Liver (tissue), 9 donors: ENCODE results near the gene C9orf85. TPM values are rescaled to one million over a fixed set of nuclear protein-coding genes. Genes with fewer than 3 reads are reported as not detected.

Source experiments
- DNase-seq: peaks from one replicate; pipeline ENCODE4 v3.0.0-alpha.2; 2017; ENCODE audit warnings: low spot score
- H3K27ac ChIP-seq, 2 donors: one replicate each; pipeline ENCODE4 v1.7.0; 2013; ENCODE audit warnings: inconsistent platforms in 2 of 2, low read length in 2 of 2, control low read depth in 1 of 2, low read depth in 1 of 2, mild to moderate bottlenecking in 1 of 2
- H3K27me3 ChIP-seq, 4 donors: one replicate each; pipeline versions ENCODE4 v1.6.1 to v1.7.0; 2013; ENCODE audit warnings: low read length in 3 of 4, inconsistent platforms in 1 of 4, mild to moderate bottlenecking in 1 of 4, moderate library complexity in 1 of 4; ENCODE audit not compliant: control insufficient read depth in 4 of 4, insufficient read depth in 4 of 4
- H3K36me3 ChIP-seq, 4 donors: one replicate each; pipeline versions ENCODE4 v1.6.1 to v1.7.0; 2013; ENCODE audit warnings: low read length in 3 of 4, mild to moderate bottlenecking in 3 of 4, low read depth in 1 of 4, moderate library complexity in 1 of 4; ENCODE audit not compliant: control insufficient read depth in 4 of 4, insufficient read depth in 3 of 4
- H3K4me1 ChIP-seq, 4 donors: one replicate each; pipeline versions ENCODE4 v1.6.1 to v1.7.0; 2013; ENCODE audit warnings: low read length in 3 of 4, mild to moderate bottlenecking in 3 of 4, moderate library complexity in 1 of 4; ENCODE audit not compliant: control insufficient read depth in 4 of 4, insufficient read depth in 4 of 4
- H3K4me3 ChIP-seq, 3 donors: one replicate each; pipeline versions ENCODE4 v1.6.1 to v1.7.0; 2013; ENCODE audit warnings: low read length in 3 of 3, control low read depth in 1 of 3, low read depth in 1 of 3, mild to moderate bottlenecking in 1 of 3
- H3K9ac ChIP-seq, 2 donors: one replicate each; pipeline ENCODE4 v1.7.0; 2013; ENCODE audit warnings: low read length in 2 of 2, mild to moderate bottlenecking in 2 of 2, moderate library complexity in 2 of 2, control low read depth in 1 of 2, low read depth in 1 of 2
- H3K9me3 ChIP-seq, 4 donors: one replicate each; pipeline versions ENCODE4 v1.6.1 to v1.7.0; 2013; ENCODE audit warnings: low read length in 3 of 4; ENCODE audit not compliant: control insufficient read depth in 4 of 4
- CTCF ChIP-seq: fragments of 150-350 bp; IDR thresholded peaks from 2 replicates; pipeline ENCODE4 v1.5.1; 2017; ENCODE audit warnings: improper control_type of control experiment, low read depth, low read length; ENCODE audit not compliant: missing input control
- EGR1 ChIP-seq, 2 donors: IDR thresholded peaks; 2 replicates each; pipeline ENCODE4 v1.6.1; 2016 to 2018; ENCODE audit warnings: antibody characterized with exemption in 2 of 2, low read depth in 2 of 2
- FOXA1 ChIP-seq: IDR thresholded peaks from 2 replicates; pipeline ENCODE4 v1.6.1; 2016; ENCODE audit warnings: antibody characterized with exemption
- GABPA ChIP-seq, 2 donors: IDR thresholded peaks in 1 of 2; conservative IDR thresholded peaks in 1 of 2; 2 replicates each; pipeline ENCODE4 v1.6.1; 2016; ENCODE audit warnings: antibody characterized with exemption in 2 of 2, mild to moderate bottlenecking in 1 of 2, moderate library complexity in 1 of 2
- HNF4A ChIP-seq, 2 donors: conservative IDR thresholded peaks; 2 replicates each; pipeline ENCODE4 v1.6.1; 2016; ENCODE audit warnings: antibody characterized with exemption in 2 of 2, mild to moderate bottlenecking in 2 of 2
- HNF4G ChIP-seq: IDR thresholded peaks from 2 replicates; pipeline ENCODE4 v1.6.1; 2016; ENCODE audit warnings: antibody characterized with exemption
- JUND ChIP-seq, 2 donors: IDR thresholded peaks; 2 replicates each; pipeline ENCODE4 v1.6.1; 2016; ENCODE audit warnings: antibody characterized with exemption in 2 of 2
- MAX ChIP-seq: IDR thresholded peaks from 2 replicates; pipeline ENCODE4 v1.6.1; 2016; ENCODE audit warnings: antibody characterized with exemption
- NR2F2 ChIP-seq: IDR thresholded peaks from 2 replicates; pipeline ENCODE4 v1.6.1; 2016; ENCODE audit warnings: antibody characterized with exemption
- REST ChIP-seq: IDR thresholded peaks from 2 replicates; pipeline ENCODE4 v1.6.1; 2016; ENCODE audit warnings: antibody characterized with exemption, mild to moderate bottlenecking
- RXRA ChIP-seq, 2 donors: IDR thresholded peaks; 2 replicates each; pipeline ENCODE4 v1.6.1; 2017 to 2018; ENCODE audit warnings: antibody characterized with exemption in 2 of 2, mild to moderate bottlenecking in 1 of 2
- SP1 ChIP-seq: IDR thresholded peaks from 2 replicates; pipeline ENCODE4 v1.6.1; 2018; ENCODE audit warnings: antibody characterized with exemption, mild to moderate bottlenecking
- TAF1 ChIP-seq: conservative IDR thresholded peaks from 2 replicates; pipeline ENCODE4 v1.6.1; 2016; ENCODE audit warnings: antibody characterized with exemption, mild to moderate bottlenecking
- YY1 ChIP-seq: IDR thresholded peaks from 2 replicates; pipeline ENCODE4 v1.6.1; 2016; ENCODE audit warnings: antibody characterized with exemption, mild to moderate bottlenecking
- ZBTB33 ChIP-seq: IDR thresholded peaks from 2 replicates; pipeline ENCODE4 v1.6.1; 2016; ENCODE audit warnings: antibody characterized with exemption
- polyA plus RNA-seq, 2 donors: library from polyadenylated mRNA; stranded (reverse) in 1 of 2; unstranded in 1 of 2; fragments of 200-250 nt in 1 of 2; fragments of >200 nt in 1 of 2; fragmentation: Nextera tagmentation in 1 of 2; extraction: Ambion mirVana in 1 of 2; gene quantifications; one replicate each; pipeline versions ENCODE4 v1.2.1 to v1.2.3, GENCODE V29; 2013 to 2015
- total RNA-seq, 2 donors: library from RNA; depleted of rRNA; stranded (reverse); fragments of >200 nt; gene quantifications; one replicate each; pipeline ENCODE4 v1.2.3, GENCODE V29; 2014
- TF ChIP-seq, protein P1 (sequence below): IDR thresholded peaks from 2 replicates; pipeline ENCODE4 v1.6.1; 2016; ENCODE audit warnings: antibody characterized with exemption
- donor health status: healthy.
- donor health status: healthy.
- donor health status: healthy.
- donor health status: healthy.
- donor health status: healthy.

C9orf85 gene
- total and polyA plus RNA-seq, 4 donors: 3.6 to 6.6 (median 3.9) TPM

- H3K9ac ChIP-seq: no peak overlapping the region
- H3K36me3 ChIP-seq: peaks cover 0 to 1% (median 0%) of the 10 kb centered on the region in 4 donors
- H3K27me3 ChIP-seq: no peaks in the 10 kb centered on the region
- no peak overlapping the region for H3K27ac ChIP-seq
- no peaks in the 10 kb centered on the region for H3K9me3 ChIP-seq
- peaks cover 2 to 25% (median 14%) of the 10 kb centered on the region in 4 donors for H3K4me1 ChIP-seq
- TF ChIP-seq, protein P1, sequence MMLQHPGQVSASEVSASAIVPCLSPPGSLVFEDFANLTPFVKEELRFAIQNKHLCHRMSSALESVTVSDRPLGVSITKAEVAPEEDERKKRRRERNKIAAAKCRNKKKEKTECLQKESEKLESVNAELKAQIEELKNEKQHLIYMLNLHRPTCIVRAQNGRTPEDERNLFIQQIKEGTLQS: no peak
- TF ChIP-seq HNF4G: no peak
- TF ChIP-seq ZBTB33: no peak
- TF ChIP-seq MAX: no peak
- no peak for TF ChIP-seq FOXA1
- TF ChIP-seq RXRA (IDR thresholded peaks at IDR 0.05): peak; percentile 27 to 64
- TF ChIP-seq GABPA (IDR thresholded peaks at IDR 0.05 in 1 of 2, conservative IDR thresholded peaks at IDR 0.05 in 1 of 2): no peak
- no peak for TF ChIP-seq TAF1
- TF ChIP-seq CTCF: no peak
- no peak for TF ChIP-seq NR2F2
- TF ChIP-seq HNF4A (conservative IDR thresholded peaks at IDR 0.05): peak in 1 of 2 donors; percentile 19
- TF ChIP-seq EGR1 (IDR thresholded peaks at IDR 0.05; ENCODE audit: low read depth in 2 of 2): no peak
- no peak for TF ChIP-seq JUND (IDR thresholded peaks at IDR 0.05)
- no peak for TF ChIP-seq SP1
- TF ChIP-seq REST: no peak
- TF ChIP-seq YY1: no peak
- no peak for DNase-seq
- H3K4me3 ChIP-seq: no peak overlapping the region
These were observed 5.5 kb downstream of the C9orf85 start for GRCh38 chr9:71916834-71917534.
